A549 (cell line): Measurements from ENCODE around the gene TPSAB1. TPM values are rescaled to one million over a fixed set of nuclear protein-coding genes. Genes with fewer than 3 reads are reported as not detected.

ENCODE experiments used
- ATAC-seq, 2 experiments: fragments of 200-7000 bp in 1 of 2; fragments of >200 bp in 1 of 2; cut with Nextera tagmentation in 1 of 2; cut with Tn5 transposase in 1 of 2; 3 replicates each; pipeline versions ENCODE4 v1.8.0 to v1.9.1; 2018 to 2020; ENCODE audit warnings: mild to moderate bottlenecking in 1 of 2, moderate library complexity in 1 of 2
- CTCF ChIA-PET: fragments of 300-600 bp; sonication (Branson Sonifier 250); formaldehyde crosslinking; extraction: SDS; loops from one replicate; lab custom pipeline; 2021; ENCODE audit warnings: antibody characterized with exemption, inconsistent platforms; lab: Yijun Ruan, JAX
- POLR2A ChIA-PET: fragments of 350-600 bp; formaldehyde crosslinking; extraction: SDS; loops from one replicate; lab custom pipeline; 2021; ENCODE audit warnings: antibody characterized with exemption, inconsistent platforms; lab: Yijun Ruan, JAX
- DNase-seq, 2 experiments: peaks; one replicate each; pipeline versions ENCODE4 v3.0.0 to v3.0.0-alpha.2; 2011 to 2016; ENCODE audit warnings: low read depth in 1 of 2, low spot score in 1 of 2
- FAIRE-seq: peaks from 2 replicates; lab custom pipeline; 2011; peaks lifted over from hg19 to GRCh38; lab: Jason Lieb, UNC
- H3K27ac ChIP-seq, 2 experiments: fragments of >200 bp; sonication (Bioruptor Twin); formaldehyde crosslinking; 3 replicates each; pipeline ENCODE4 v1.5.1; 2016 to 2017
- H3K4me1 ChIP-seq: fragments of >200 bp; sonication (Bioruptor Twin); formaldehyde crosslinking; 3 replicates; pipeline ENCODE4 v1.6.1; 2016
- H3K4me2 ChIP-seq: fragments of >200 bp; sonication (Bioruptor Twin); formaldehyde crosslinking; 3 replicates; pipeline ENCODE4 v1.6.1; 2016
- H3K4me3 ChIP-seq: fragments of >200 bp; sonication (Bioruptor Twin); formaldehyde crosslinking; 3 replicates; pipeline ENCODE4 v1.5.1; 2016
- H3K9me3 ChIP-seq: fragments of >200 bp; sonication (Bioruptor Twin); formaldehyde crosslinking; 3 replicates; pipeline ENCODE4 v1.6.1; 2016
- ATOH8 ChIP-seq: fragments of 250-450 bp; sonication (Bioruptor Pico); IDR thresholded peaks from 2 replicates; pipeline ENCODE4 v1.5.0; 2020; ENCODE audit warnings: low read depth, mild to moderate bottlenecking, moderate library complexity
- BCL3 ChIP-seq: fragments of >200 bp; sonication (Bioruptor Twin); formaldehyde crosslinking; IDR thresholded peaks from 3 replicates; pipeline ENCODE4 v1.6.1; 2016
- CBX8 ChIP-seq: fragments of 200-600 bp; sonication (generic); IDR thresholded peaks from 2 replicates; pipeline ENCODE4 v1.6.1; 2016
- CEBPB ChIP-seq, 2 experiments: fragments of >200 bp in 1 of 2; sonication (Bioruptor Twin) in 1 of 2; formaldehyde crosslinking in 1 of 2; IDR thresholded peaks; 2 replicates each; pipeline ENCODE4 v1.6.1; 2012 to 2016
- CHD4 ChIP-seq: fragments of 200-600 bp; sonication (generic); IDR thresholded peaks from 2 replicates; pipeline ENCODE4 v1.6.1; 2016; ENCODE audit warnings: antibody characterized with exemption, mild to moderate bottlenecking, borderline replicate concordance
- E2F6 ChIP-seq: IDR thresholded peaks from 2 replicates; pipeline ENCODE4 v1.6.1; 2012; ENCODE audit warnings: low read depth, borderline replicate concordance
- HDAC2 ChIP-seq: fragments of 200-600 bp; sonication (generic); IDR thresholded peaks from 2 replicates; pipeline ENCODE4 v1.6.1; 2016
- HES2 ChIP-seq: fragments of >200 bp; sonication (Bioruptor Twin); formaldehyde crosslinking; IDR thresholded peaks from 2 replicates; pipeline ENCODE4 v1.6.1; 2016
- JUN ChIP-seq, 2 experiments: fragments of >200 bp; sonication (Bioruptor Twin); formaldehyde crosslinking; IDR thresholded peaks; 2 replicates in 1 of 2; 3 replicates in 1 of 2; pipeline ENCODE4 v1.6.1; 2016 to 2017
- JUNB ChIP-seq: fragments of >200 bp; sonication (Bioruptor Twin); formaldehyde crosslinking; IDR thresholded peaks from 2 replicates; pipeline ENCODE4 v1.6.1; 2016
- KDM1A ChIP-seq: fragments of 200-600 bp; sonication (generic); IDR thresholded peaks from 2 replicates; pipeline ENCODE4 v1.6.1; 2016; ENCODE audit warnings: low read depth, mild to moderate bottlenecking
- MAFK ChIP-seq: fragments of 450-650 bp; IDR thresholded peaks from 2 replicates; pipeline ENCODE4 v1.6.1; 2014; ENCODE audit not compliant: partially characterized antibody
- MYC ChIP-seq: IDR thresholded peaks from 2 replicates; pipeline ENCODE4 v1.6.1; 2012; ENCODE audit warnings: mild to moderate bottlenecking, inconsistent platforms, low read length, improper control_type of control experiment, borderline replicate concordance
- NFE2L2 ChIP-seq: fragments of 150-350 bp; conservative IDR thresholded peaks from 2 replicates; pipeline ENCODE4 v1.6.1; 2014; ENCODE audit warnings: low read length
- RCOR1 ChIP-seq: fragments of 150-350 bp; IDR thresholded peaks from 2 replicates; pipeline ENCODE4 v1.6.1; 2014; ENCODE audit warnings: antibody characterized with exemption, low read length, low read depth
- SMC3 ChIP-seq: fragments of >200 bp; sonication (Bioruptor Twin); formaldehyde crosslinking; IDR thresholded peaks from 3 replicates; pipeline ENCODE4 v1.6.1; 2018; ENCODE audit warnings: inconsistent platforms
- USF2 ChIP-seq: fragments of 450-650 bp; IDR thresholded peaks from 2 replicates; pipeline ENCODE4 v1.6.1; 2014; ENCODE audit warnings: antibody characterized with exemption
- ZSCAN20 ChIP-seq: fragments of 250-450 bp; sonication (Bioruptor Pico); IDR thresholded peaks from 2 replicates; pipeline ENCODE4 v1.8.0; 2022; ENCODE audit warnings: mild to moderate bottlenecking, moderate library complexity
- WGBS: methylation state at CpG from one replicate; pipeline ENCODE4 v1.1.6; 2017; ENCODE audit errors: missing lambda C conversion rate; 5-methylcytosine and 5-hydroxymethylcytosine counted together
- polyA plus RNA-seq, 4 experiments: library from polyadenylated mRNA; depleted of rRNA in 3 of 4; stranded (reverse); fragments of >200 nt; fragmentation: RNase III in 1 of 4; extraction: RNeasy Plus Mini Kit Qiagen cat#74134 plus additional on column Dnase treatment in 1 of 4; gene quantifications; 2 replicates in 3 of 4; 3 replicates in 1 of 4; pipeline ENCODE4 v1.2.3, GENCODE V29; 2011 to 2017
- TF ChIP-seq, protein P1 (sequence below): IDR thresholded peaks from 2 replicates; pipeline ENCODE4 v1.6.1; 2012
- TF ChIP-seq, protein P2 (sequence below): fragments of 200-600 bp; sonication (generic); IDR thresholded peaks from 2 replicates; pipeline ENCODE4 v1.6.1; 2016; ENCODE audit warnings: antibody characterized with exemption, mild to moderate bottlenecking, moderate library complexity

Gene TPSAB1
- polyA plus RNA-seq, 2 of the 4 experiments (the other 2 are of a cell fraction), result not detected

DNA sequence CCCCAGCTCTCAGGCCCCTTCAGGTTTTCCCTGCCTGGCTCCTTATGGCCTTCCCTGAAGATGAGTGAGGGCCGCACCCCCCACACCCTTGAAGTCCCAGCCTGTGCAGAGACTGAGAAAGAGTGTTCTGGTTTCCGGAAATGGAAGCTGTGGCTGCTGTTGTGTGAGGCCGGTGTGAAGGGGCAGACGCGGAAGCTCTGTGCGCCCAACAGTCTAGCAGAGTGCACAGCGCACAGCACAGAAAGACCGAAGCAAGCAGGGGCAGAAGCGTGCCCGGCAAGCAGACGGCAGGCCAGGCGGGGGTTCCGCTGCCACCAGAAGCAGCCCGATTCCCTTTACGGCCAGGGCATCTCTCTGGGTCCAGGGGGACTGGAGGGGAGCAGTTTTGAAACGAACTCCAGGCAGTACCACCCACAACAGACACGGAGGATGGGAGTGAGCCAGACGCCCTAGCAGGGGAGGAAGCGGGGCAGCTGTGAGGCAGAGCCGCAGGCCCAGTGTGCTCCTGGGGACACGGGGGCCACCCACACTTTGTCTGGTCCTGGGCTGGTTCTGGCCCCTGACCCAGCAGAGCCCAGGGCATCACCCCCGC lies 32.2 kb upstream of the TPSAB1 start:
- ATAC-seq (peak in 1 of 2 experiments; percentile 8; a peak in 2 of 6 replicates), DNase-seq (no peak)
- WGBS, result 90% methylated on average over 17 of the region's 22 CpGs

GRCh38 chr16:1209081-1209480 lies 31.4 kb upstream of the TPSAB1 start:
- H3K4me2 ChIP-seq, result no peak overlapping the region
- ATAC-seq (no peak), FAIRE-seq (no peak), DNase-seq (no peak)
- H3K9me3 ChIP-seq, result no peaks in the 10 kb centered on the region
- POLR2A ChIA-PET, result no interaction called here
- 95% methylated on average over 42 of the region's 43 CpGs for WGBS
- CTCF ChIA-PET, result interaction anchor here (1.0 to 1.5 kb wide), 3 partner anchors 29 to 154 kb away, joined by 3 to 4 read pairs (median 3); no protein-coding TSS in a partner anchor
- no peak overlapping the region for H3K4me3 ChIP-seq
- no peak overlapping the region for H3K27ac ChIP-seq
- no peaks in the 10 kb centered on the region for H3K4me1 ChIP-seq
- TF ChIP-seq JUNB (no peak), BCL3 (no peak), E2F6 (no peak), HDAC2 (no peak), KDM1A (no peak), SMC3 (no peak), ZSCAN20 (CRISPR knock-in tag) (no peak), ATOH8 (no peak), NFE2L2 (no peak), CEBPB (IDR thresholded peaks at IDR 0.05) (no peak), MYC (no peak), JUN (IDR thresholded peaks at IDR 0.05) (no peak), MAFK (no peak), CHD4 (no peak)
- TF ChIP-seq, protein P1, sequence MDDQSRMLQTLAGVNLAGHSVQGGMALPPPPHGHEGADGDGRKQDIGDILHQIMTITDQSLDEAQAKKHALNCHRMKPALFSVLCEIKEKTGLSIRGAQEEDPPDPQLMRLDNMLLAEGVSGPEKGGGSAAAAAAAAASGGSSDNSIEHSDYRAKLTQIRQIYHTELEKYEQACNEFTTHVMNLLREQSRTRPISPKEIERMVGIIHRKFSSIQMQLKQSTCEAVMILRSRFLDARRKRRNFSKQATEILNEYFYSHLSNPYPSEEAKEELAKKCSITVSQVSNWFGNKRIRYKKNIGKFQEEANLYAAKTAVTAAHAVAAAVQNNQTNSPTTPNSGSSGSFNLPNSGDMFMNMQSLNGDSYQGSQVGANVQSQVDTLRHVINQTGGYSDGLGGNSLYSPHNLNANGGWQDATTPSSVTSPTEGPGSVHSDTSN, result no peak

More for the DNA sequence above, 32.2 kb upstream of the TPSAB1 start:
- FAIRE-seq, result no peak
- POLR2A ChIA-PET, result no interaction called here
- H3K27ac ChIP-seq, result no peak overlapping the region
- H3K9me3 ChIP-seq, result no peaks in the 10 kb centered on the region
- H3K4me3 ChIP-seq, result no peak overlapping the region
- H3K4me1 ChIP-seq, result no peaks in the 10 kb centered on the region
- TF ChIP-seq ZSCAN20 (CRISPR knock-in tag) (no peak), MAFK (no peak), USF2 (no peak), HES2 (no peak), CBX8 (no peak), RCOR1 (no peak), JUNB (no peak)
- TF ChIP-seq, protein P2, sequence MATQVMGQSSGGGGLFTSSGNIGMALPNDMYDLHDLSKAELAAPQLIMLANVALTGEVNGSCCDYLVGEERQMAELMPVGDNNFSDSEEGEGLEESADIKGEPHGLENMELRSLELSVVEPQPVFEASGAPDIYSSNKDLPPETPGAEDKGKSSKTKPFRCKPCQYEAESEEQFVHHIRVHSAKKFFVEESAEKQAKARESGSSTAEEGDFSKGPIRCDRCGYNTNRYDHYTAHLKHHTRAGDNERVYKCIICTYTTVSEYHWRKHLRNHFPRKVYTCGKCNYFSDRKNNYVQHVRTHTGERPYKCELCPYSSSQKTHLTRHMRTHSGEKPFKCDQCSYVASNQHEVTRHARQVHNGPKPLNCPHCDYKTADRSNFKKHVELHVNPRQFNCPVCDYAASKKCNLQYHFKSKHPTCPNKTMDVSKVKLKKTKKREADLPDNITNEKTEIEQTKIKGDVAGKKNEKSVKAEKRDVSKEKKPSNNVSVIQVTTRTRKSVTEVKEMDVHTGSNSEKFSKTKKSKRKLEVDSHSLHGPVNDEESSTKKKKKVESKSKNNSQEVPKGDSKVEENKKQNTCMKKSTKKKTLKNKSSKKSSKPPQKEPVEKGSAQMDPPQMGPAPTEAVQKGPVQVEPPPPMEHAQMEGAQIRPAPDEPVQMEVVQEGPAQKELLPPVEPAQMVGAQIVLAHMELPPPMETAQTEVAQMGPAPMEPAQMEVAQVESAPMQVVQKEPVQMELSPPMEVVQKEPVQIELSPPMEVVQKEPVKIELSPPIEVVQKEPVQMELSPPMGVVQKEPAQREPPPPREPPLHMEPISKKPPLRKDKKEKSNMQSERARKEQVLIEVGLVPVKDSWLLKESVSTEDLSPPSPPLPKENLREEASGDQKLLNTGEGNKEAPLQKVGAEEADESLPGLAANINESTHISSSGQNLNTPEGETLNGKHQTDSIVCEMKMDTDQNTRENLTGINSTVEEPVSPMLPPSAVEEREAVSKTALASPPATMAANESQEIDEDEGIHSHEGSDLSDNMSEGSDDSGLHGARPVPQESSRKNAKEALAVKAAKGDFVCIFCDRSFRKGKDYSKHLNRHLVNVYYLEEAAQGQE, result no peak
- CTCF ChIA-PET, result interaction anchor here (1.0 to 1.5 kb wide), 5 partner anchors 14 to 154 kb away, joined by 3 to 6 read pairs (median 4); no protein-coding TSS in a partner anchor
- no peak overlapping the region for H3K4me2 ChIP-seq
